ENCODE results near the gene SLC4A5.

DNA sequence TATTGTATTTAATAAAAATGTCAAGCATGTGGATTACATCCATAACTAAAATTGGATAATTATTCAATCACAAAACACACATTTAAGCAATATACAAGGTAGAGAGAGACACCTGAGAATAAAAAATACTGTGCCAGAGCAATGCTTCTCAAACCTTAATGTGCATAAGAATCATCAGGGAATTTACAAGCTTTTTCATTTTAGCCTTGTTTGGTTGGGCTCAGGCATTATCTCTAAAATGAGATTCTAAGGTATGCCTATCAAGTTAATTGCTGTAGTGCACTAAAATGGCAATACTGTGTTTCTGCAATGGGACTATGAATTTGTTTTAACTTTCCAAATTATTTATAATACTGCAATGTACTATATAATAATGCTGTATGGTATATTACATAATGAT lies 165.5 kb downstream of the SLC4A5 start:
- TF ChIP-seq POLR2AphosphoS5 (IDR thresholded peaks at IDR 0.05; ENCODE audit: low read depth, low read length) (no peak), TAF1 (IDR thresholded peaks at IDR 0.05; ENCODE audit: low read depth, low read length) (no peak), POLR2A (IDR thresholded peaks at IDR 0.05; ENCODE audit: low read depth, low read length) (no peak), PAX5 (IDR thresholded peaks at IDR 0.05; ENCODE audit: insufficient read depth, low read length, severe bottlenecking) (no peak), SPI1 (IDR thresholded peaks at IDR 0.05; ENCODE audit: low read depth, low read length) (no peak), POU2F2 (IDR thresholded peaks at IDR 0.05; ENCODE audit: low read depth, low read length) (no peak)
